ENCODE data around the gene BCLAF1.

GRCh38 chr6:136289327-136289578 lies 393 bp downstream of the BCLAF1 start:
- TF ChIP-seq CTCF (IDR thresholded peaks at IDR 0.05; ENCODE audit: extremely low read depth in 1 of 2, insufficient read depth in 1 of 2, low read depth in 1 of 2, low read length in 2 of 2) (no peak), EZH2 (IDR thresholded peaks at IDR 0.05; ENCODE audit: borderline replicate concordance, low read depth, low read length, severe bottlenecking) (no peak), POLR2AphosphoS5 (IDR thresholded peaks at IDR 0.05; ENCODE audit: insufficient read depth, low read depth, low read length) (no peak), POLR2A (IDR thresholded peaks at IDR 0.05; ENCODE audit: low read depth, low read length) (no peak), MAX (IDR thresholded peaks at IDR 0.05; ENCODE audit: insufficient read depth, insufficient read length) (no peak), GATA2 (IDR thresholded peaks at IDR 0.05; ENCODE audit: insufficient read depth, insufficient read length, low read depth, low read length) (no peak), JUN (IDR thresholded peaks at IDR 0.05; ENCODE audit: borderline replicate concordance, insufficient read depth, insufficient read length, low read depth) (no peak)

All from endothelial cell of umbilical vein (primary cell).